NCI-H146 treated with DMSO at 0.1 percent for 48 hours (cell line): ENCODE measurements around the gene CDYL.
A peak's percentile ranks its signal among the peaks of the same experiment; 100 is the strongest.
"Not testable (repeated sequence)": the region's sequence is repeated elsewhere in the genome, so short reads cannot be mapped to it uniquely, and the experiment has no call there.

ENCODE experiments used
- DNase-seq: peaks from one replicate; lab custom pipeline; 2025; ENCODE audit not compliant: unreplicated experiment; lab: John Stamatoyannopoulos, UW

CDYL gene

DNA sequence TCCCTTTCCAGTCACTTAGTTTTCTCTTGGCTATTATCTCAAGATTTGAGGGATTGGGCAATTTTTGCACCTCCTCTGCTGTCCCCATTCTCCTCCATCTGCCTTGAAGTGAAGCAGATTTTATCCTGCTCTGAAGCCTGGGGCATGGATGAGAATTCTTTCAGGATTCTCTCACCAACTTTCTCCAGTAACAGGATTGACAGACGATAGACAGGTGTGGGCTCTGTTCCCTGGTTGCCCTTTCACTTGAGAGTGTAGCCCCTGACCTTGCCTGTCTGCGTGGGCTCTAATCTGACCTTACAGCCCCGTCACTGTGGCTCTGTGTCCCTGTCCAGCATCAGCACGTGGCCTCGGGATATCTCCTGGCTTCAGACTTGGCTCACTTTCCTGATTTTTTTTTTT, 27.1 kb downstream of the CDYL start:
- no peak for DNase-seq

DNA sequence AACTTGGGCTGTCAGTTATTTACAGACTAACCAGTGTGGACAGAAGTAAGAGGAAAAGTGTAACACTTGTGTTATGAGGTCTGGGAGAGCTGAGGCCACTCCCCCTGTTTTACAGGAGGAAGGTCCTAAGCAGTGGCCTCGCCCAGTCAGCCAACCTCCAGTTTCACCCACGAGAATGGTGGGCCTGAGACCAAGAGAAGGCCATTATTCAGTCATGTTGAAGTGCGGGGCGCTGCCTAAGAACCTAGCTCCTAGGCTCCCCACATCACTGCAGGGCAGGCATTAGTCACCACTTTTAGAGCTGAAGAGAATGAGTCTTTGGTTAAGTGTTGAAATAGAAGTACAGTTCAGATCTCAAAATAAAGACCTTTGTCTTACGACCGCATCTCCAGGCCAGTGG, 27.9 kb downstream of the CDYL start:
- no peak for DNase-seq

DNA sequence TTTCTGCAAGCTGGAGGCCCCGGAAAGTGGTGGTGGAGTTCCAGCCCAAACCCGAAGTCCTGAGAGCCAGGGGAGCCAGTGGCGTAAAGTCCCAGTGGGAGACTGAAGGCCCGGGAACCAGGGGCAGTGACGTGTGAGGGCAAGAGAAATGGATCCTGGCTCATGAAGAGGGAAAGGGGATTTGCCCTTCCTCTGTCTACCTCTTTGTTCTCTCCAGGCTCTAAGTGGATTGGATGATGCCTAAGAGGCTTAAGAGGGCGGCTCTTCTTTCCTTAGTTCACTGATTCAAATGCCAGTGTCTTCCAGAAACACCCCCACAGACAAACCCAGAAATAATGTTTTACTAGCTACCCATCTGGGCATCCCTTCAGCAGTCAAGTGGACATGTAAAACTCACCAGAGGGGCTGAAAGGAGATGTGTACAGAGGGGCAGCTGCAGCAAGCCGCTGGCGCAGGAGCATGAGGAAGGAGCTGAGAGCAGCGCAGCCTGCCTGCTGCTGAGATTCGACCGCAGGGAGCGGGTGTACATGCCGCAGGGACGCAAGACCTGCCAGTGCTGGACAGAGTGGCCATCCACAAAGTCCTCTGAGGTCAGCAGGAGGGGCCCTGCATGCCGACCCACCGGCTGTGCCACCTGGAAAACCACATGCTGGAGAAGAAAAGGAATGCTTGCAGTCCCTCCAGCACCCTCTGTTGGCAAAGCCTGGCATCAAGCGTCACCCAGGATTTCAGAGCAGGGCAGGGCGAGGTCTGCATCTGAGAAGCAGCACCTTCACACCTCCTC, 29.5 kb downstream of the CDYL start:
- DNase-seq: peak; percentile 10

DNA sequence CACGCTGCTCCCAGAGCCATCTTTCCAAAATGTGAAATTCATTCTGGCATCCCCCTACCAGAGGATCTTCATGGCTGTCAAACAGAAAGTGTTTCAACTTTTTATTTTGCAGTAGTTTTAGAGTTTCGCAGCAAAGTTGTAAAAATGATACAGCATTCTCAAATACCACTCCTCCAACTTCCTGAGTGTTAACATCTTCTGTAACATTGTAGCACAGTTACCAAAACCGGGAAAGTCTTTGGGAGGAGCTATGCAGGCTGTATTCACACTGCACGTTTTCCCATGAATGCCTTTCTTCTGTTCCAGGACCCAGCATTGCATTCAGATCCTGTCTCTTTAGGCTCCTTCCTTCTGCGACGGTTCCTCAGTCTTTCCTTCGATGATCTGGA, 30.1 kb downstream of the CDYL start:
- DNase-seq: no peak

DNA sequence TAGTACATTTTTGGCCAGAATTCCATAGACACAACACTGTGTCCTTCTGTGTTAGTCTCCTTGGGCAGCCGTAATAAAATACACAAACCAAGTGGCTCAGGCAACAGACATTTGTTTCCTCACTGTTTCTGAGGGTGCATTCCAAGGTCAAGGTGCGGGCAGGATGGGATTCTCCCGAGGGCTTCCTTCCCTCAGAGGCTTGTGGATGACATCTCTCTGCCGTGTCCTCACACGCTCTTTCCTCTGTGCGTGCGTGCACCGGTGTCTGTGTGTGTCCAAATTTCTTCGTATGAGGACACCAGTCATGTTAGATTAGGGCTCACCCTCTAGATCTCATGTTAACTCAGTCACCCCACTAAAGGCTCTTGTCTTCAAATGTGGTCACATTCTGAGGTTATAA, 30.6 kb downstream of the CDYL start:
- no peak for DNase-seq

DNA sequence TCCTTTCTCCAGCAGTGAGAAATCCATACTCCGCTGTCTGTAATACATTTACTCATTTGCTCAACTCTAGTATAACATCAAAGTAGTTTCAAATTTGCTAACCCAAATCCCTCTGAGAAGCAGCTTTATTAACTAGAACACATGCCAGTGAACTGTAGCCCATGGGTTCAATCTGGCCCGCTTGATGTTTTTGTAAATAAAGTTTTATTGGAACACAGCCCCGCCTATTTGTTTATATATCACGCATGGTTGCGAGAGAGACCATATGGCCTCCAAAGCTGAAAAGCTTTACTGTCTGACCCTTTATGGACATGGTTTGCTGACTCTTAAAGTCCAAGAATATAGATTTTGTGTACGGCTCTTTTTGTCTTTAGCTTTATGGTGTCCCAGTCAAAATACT, 32.2 kb downstream of the CDYL start:
- no peak for DNase-seq

DNA sequence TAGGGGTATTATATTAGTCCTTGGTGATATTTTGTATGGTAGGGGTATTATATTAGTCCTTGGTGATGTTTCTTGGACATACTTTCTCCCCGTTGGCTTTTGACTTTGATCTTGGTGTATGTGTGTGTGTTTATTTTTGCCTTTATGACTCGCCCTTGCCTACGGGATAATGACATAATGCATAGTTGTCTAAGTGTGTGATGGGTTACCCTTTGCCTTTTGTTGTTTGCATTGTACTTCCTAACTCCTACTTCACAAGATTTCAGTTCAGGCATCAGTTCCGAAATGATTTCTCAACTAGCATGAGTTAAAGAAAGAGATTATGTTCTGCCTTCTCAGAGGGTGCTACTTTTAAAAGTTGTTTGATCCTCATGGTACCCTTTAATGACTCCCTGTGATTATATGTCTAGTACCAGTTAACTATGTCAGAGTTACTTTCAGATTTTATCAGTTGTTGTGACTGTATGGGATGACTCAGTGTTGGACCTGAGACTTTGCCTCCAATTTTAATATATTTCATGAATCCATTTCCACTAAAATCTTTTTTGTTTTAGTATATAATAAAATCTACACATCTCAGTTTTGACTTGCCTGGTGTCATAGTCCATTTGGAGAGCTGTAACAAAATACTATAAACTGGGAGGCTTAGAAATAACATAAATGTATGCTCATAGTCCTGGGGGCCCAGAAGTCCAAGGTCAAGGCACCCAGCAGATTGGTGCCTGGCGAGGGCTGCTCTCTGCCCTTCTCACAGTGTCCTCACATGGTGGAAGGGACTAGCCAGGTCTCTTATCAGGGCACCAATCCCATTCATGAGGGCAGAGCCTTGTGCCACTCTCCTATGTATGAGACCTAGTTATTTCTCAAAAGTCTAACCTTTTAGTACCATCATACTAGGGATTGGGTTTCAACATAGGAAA, 34.1 kb downstream of the CDYL start:
- DNase-seq: no peak

DNA sequence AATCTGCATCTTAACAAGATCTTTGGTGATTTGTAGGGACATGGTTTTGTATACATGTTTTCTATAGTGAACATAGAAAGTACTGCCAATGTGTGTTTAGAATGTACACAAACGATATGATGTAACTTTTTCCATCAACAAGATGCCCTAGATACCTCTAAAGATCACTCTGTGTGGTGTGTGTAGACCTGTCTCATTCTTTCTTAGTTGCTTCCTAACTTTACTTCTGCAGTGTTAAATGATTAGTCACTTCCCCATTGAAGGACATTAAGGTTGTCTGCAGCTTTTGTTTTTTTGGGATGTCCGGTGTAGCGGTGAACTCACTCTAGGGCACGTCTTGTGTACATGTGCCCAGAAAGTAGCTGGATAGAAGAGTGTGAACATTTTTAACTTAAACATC, 35.9 kb downstream of the CDYL start:
- DNase-seq: no peak

DNA sequence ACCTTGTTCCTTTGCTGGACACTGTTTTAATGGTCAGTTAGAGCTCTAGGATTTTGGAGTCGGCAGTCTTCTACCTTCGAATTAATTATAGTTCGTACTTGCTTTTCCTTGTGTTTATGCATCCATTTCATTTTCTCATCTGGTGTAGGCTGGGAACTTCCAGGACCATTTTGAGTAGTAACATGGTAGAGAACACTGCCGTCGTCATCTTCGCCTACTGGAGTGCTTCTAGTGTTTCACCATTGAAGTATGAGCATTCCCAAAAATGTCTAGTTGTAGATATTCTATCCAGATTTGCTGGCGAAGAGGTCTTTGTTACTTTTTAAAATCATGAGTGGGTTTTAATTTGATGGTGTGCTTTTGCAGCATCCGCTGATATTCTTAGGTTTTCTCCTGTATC, 36.9 kb downstream of the CDYL start:
- no peak for DNase-seq

DNA sequence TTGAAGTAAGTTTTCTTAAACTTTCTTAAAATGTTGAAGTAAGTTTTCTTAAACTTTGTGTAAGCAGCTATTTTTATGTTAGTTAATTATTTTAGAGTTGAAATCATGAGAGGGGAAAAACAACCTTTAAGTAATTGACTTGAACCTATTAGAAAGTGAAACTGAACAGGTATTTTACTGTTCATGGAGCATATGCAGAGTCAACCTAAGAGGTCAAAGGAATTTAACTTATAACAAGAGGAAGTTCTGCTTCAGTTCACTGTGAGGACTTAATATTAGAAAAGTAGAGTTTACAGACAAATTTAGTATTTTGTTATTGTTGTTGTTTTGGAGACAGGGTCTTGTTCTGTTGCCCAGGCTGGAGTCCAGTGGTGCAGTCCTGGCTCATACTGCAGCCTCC, 38.0 kb downstream of the CDYL start:
- no peak for DNase-seq

DNA sequence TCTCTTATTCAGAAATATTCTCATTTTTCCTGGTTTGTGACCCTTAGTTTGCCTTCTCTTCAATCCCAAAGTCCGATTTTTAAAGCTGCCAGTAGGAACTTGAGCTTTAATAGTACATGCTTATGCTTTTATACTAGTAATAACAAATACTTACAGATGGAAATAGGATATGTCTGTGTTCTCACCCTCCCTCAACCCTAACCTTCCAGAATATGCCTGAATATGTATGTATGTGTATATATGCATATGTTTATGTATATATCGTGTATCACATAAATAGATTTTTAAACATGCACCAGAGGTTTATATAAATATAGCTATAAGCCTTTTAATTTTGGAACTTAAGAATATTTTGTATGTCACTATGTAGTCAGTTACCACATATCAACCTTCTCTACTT, 38.8 kb downstream of the CDYL start:
- no peak for DNase-seq

DNA sequence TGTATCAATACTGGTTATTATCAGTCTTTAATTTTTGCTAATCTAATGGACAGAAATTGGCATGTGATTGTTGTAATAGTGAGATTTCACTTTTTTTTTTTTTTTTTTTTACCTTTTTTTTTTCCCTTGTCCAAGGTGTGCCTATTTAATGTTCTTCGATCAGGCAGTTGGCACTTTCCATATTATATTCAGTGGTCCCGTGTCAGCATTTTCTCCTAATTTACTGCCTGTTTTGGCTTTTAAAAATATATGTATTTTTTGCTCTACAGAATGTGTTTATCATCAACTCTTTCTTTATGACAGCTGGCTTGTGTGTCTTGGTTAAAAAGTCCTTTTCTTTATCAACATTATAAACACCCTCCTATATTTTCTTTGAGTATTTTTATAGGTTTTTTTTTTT, 39.4 kb downstream of the CDYL start:
- DNase-seq: no peak

DNA sequence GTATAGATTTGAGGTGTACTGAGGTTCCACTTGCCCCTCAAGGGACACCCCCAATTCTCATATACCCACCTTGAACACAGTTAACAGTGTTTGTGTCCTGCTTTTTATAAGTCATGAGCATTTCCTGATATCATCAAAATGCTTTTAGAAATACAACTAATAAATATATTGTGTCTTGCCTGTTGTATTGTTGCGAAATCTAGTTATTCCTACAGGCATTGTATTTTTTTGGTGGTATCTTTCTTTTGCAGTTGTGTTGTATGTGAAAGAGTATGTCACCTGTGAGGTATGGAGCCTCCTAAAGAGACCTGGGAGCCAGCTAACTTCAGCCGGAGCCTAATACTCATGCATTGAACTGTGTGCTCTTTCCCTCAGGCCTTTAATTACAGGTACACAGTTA, 40.7 kb downstream of the CDYL start:
- DNase-seq: no peak

DNA sequence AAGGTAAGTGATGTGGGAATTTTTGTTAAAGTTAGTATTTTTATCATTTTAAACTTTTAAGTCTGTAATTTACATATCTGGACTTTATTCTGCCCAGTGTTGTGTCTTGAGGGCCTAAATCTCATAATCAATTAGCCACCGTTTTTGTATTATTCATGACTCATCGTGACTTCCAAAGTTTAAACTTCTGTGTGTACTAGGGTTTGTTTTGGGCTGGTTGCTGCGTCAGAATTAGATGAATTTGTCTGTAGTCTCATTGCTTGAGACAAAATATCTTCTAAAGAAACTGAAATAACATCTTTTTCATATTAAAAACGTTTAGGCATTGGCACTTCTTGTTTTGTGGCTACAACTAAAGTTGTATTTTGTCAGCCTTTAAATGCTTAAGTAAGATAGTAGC, 41.3 kb downstream of the CDYL start:
- DNase-seq: no peak

DNA sequence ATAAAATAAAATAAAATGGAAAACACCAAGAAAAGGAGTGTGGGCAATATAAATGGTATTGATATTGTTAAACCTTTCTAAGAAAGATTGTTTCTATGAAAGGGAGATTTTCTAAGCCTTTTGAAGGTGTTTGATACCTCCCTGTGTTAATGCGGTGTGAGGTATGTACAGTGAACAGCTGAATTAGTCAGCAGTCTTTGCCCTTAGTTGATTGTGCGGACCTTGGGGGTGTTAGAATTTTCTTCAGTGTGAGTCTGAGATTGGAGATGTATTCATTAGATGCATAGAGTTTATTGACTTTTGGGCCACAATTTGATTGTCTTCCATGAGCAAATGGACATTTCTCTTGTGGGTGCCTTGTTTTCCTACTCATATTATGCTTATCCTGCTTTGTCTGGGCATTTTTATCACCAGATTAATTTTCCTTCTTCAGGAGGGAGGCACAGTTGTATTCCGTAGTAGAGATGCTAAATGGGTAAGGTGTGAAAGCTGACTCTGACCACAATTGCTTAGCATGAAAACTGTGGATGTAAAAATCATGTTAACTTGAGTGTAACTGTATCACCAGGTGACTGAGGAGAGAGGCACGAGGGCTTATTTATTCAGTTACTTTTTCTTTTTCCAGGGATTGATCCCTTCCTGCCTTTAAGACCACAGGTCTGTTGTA, 42.2 kb downstream of the CDYL start:
- DNase-seq: no peak

DNA sequence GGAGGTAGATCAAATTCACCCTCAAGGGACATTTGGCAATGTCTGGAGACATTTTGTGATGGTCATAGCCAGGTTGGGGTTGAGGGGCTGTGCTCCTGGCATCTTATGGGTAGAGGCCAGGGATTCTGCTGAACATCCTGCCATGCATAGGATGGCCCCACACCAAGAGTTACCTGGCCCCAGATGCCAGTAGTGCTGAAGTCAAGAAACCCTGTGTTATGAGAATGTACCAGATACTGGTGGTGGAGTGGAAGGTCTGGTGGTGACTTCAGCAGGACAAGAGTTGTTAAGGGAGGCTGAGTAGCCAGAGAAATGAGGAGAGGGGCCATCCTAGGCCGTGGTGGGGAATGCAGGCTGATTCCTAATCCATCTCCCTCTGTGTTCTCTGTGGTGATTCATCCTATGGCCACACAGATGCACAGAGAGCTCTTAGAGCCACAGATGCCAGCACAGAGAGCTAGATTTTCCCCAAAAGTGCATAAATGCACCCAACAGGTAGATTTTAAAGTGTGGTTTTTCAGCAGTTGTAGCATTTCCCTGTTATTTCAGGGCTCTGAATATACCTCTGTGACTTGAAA, 43.6 kb downstream of the CDYL start:
- DNase-seq: no peak

DNA sequence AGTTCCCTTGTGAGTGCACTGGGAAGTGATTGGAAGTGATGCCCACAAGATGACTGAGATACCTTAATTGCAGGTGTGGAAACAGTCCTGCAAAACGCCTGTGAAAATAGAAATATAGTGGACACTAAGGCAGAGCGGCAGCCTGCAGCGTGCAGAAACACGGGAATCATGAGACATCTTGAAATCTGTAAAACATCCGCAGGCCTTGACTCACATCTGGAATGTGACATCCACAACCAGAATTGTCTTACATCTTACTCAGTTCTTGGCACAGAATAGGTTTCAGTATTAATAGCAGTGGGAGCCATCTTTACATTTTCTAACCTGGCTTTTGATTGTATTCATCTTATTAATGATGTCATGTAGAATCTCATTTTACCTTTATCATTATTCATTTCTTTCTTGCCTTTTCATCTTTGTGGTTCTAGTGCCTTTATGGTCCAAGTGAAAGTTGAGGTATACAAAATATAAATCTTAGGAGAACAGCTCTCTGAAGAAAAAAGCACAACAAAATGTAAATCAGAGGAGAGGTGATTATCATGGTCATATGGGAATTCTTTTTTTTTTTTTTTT, 44.6 kb downstream of the CDYL start:
- DNase-seq: no peak

DNA sequence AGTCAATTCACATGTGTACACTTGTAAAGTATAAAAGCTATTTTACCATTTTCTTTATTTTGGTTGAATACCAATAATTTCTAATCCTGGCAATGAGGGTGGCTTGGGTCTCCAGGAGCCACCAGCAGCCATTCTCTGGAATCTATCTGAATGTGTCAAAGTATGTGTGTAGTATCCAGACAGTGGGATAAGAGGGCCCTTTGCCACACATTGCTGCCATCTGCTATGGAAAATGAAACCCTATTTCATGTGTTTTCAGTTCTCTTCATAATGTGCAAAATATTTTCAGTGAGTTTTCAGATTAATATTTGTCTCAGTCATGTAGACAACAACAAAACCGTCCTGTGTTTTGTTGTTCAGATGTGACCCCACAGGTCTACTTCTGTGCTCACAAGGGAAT, 46.3 kb downstream of the CDYL start:
- no peak for DNase-seq

DNA sequence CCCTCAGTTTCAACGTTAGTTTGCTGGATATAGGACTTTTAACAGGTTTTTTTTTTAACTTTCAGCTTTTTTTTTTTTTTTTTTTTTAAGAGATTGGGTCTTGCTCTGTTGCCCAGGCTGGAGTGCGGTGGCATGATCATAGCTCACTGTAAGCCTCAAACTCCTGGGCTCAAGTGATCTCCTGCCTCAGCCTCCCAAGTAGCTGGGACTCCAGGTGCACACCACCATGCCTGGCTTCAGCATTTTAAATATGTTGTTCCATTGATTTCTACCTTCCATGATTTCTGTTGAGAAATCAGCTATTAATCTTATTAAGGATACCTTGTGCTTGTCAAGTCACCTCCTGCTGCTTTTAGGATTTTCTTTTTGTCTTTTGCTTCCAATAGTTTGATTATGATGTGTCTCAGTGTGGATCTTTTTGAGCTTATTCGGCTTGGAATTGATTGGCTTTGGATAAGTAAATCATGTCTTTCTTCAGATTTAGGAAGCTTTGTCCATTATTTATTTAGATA, 52.0 kb downstream of the CDYL start:
- DNase-seq: no peak

DNA sequence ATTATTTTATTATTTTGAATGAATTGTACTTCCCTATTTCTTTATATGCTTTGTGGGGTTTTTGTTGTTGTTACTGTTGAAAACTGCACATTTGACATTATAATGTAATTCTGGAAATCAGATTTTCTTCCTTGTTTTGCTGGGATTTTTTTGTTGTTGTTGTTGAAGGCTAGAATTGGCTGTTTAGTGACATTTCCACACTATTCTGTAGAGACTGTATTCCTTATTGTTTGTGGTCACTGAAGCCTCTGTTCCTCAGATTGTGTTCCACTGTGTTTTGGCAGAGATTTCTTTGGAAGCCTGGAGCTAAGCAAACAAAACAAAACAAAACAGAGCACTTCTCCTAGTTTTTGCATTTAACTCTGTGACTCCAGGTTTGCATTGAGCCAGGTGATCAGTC, 52.9 kb downstream of the CDYL start:
- DNase-seq: no peak

DNA sequence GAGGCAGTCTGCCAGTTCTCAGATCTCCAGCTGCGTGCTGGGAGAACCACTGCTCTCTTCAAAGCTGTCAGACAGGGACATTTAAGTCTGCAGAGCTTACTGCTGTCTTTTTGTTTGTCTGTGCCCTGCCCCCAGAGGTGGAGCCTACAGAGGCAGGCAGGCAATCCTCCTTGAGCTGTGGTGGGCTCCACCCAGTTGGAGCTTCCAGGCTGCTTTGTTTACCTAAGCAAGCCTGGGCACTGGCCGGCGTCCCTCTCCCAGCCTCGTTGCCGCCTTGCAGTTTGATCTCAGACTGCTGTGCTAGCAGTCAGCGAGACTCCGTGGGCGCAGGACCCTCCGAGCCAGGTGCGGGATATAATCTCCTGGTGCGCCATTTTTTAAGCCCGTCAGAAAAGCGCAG, 59.3 kb downstream of the CDYL start:
- not testable (repeated sequence) for DNase-seq
